LNCaP clone FGC (cell line): ENCODE results near the gene TRIM10.

Experiments used
- DNase-seq: peaks from one replicate; pipeline ENCODE4 v3.0.0-alpha.2; 2011; ENCODE audit warnings: low read depth
- H3K4me3 ChIP-seq: 2 replicates; pipeline ENCODE4 v1.5.1; 2011; ENCODE audit warnings: mild to moderate bottlenecking, low read depth, low read length, control low read depth
- CTCF ChIP-seq: IDR thresholded peaks from 2 replicates; pipeline ENCODE4 v1.5.1; 2012; ENCODE audit warnings: mild to moderate bottlenecking; ENCODE audit not compliant: control insufficient read depth, insufficient read depth; ENCODE audit errors: extremely low read depth

The TRIM10 gene

GRCh38 chr6:30163090-30163917 is 2.3 kb upstream of the TRIM10 start, which contains the start of gene TRIM15:
Gene TRIM15 (plus strand): TSS chr6:30163546. CDS start chr6:30163685, 139 bp downstream.
- no peak for TF ChIP-seq CTCF
- DNase-seq: no peak
- H3K4me3 ChIP-seq: no peak within 1 kb of the TSS

- H3K4me3 ChIP-seq: no peak overlapping the region
- DNase-seq: no peak
- no peak for TF ChIP-seq CTCF
Observed at GRCh38 chr6:30162265-30163089, 1.5 kb upstream of the TRIM10 start.

GRCh38 chr6:30160008-30160784 is 815 bp downstream of the TRIM10 start:
- TF ChIP-seq CTCF: no peak

GRCh38 chr6:30158475-30159040 is 2.5 kb downstream of the TRIM10 start:
- no peak for TF ChIP-seq CTCF
- no peak overlapping the region for H3K4me3 ChIP-seq
- no peak for DNase-seq

More at GRCh38 chr6:30160008-30160784, 815 bp downstream of the TRIM10 start:
- no peak for DNase-seq
- H3K4me3 ChIP-seq: no peak overlapping the region

- TF ChIP-seq CTCF: no peak
- no peak overlapping the region for H3K4me3 ChIP-seq
- no peak for DNase-seq
Observed at GRCh38 chr6:30157999-30158398, 3.0 kb downstream of the TRIM10 start.

GRCh38 chr6:30157581-30157980 is 3.4 kb downstream of the TRIM10 start:
- no peak for DNase-seq
- TF ChIP-seq CTCF: no peak
- H3K4me3 ChIP-seq: no peak overlapping the region
